Activated naive CD4-positive, alpha-beta T cell treated with anti-CD3 and anti-CD28 coated beads for 36 hours (primary cell): ENCODE data around the gene GRIP2. TPM values are rescaled to one million over a fixed set of nuclear protein-coding genes. Genes with fewer than 3 reads are reported as not detected.

Source experiments
- CTCF ChIA-PET: fragments of 350-600 bp; sonication (Branson Sonifier 250); formaldehyde crosslinking; loops from one replicate; lab custom pipeline; 2021; ENCODE audit warnings: antibody characterized with exemption; lab: Charles Lee
- DNase-seq: peaks from one replicate; pipeline ENCODE4 v3.0.0-alpha.2; 2020
- H3K27ac Mint-ChIP-seq: one replicate; pipeline ENCODE4 v1.8.0; 2021; ENCODE audit warnings: mild to moderate bottlenecking, mixed read lengths
- H3K27me3 Mint-ChIP-seq: one replicate; pipeline ENCODE4 v1.8.0; 2021; ENCODE audit warnings: low read depth, mixed read lengths
- H3K36me3 Mint-ChIP-seq: one replicate; pipeline ENCODE4 v1.8.0; 2021; ENCODE audit warnings: low read depth, mixed read lengths
- H3K4me1 Mint-ChIP-seq: one replicate; pipeline ENCODE4 v1.8.0; 2021; ENCODE audit warnings: low read depth, mixed read lengths
- H3K4me3 Mint-ChIP-seq: one replicate; pipeline ENCODE4 v1.8.0; 2021; ENCODE audit warnings: mild to moderate bottlenecking, moderate library complexity, mixed read lengths
- H3K9me3 Mint-ChIP-seq: one replicate; pipeline ENCODE4 v1.8.0; 2021; ENCODE audit warnings: mixed read lengths
- intact Hi-C: fragments of 100-400 bp; cut with micrococcal nuclease; formaldehyde crosslinking; loops from one replicate; pipeline ENCODE4 v1.15.1; 2023
- total RNA-seq, 2 experiments: library from RNA; stranded (reverse); gene quantifications; one replicate each; pipeline ENCODE4 v1.2.3, GENCODE V29; 2021

GRIP2 gene
- total RNA-seq, 2 experiments from 2014 or later, result not detected

DNA sequence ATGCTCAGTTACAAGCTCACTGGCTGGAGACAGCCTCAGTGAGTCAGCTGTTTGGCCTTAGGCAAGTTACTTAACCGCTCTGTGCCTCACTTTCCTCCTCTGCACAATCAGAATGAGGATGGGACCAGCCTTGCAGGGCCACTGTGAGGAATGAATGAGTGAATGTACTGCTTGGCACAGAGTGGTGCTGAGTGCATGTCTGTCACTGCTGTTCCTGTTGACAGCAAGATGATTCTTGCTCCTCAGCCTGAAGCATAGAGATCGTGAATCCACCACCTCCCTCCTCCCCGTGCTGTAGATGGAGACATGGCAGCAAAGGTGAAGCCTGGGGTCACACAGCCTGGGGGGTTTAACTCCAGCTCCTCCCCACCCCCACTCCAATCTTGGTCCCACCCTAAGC, 14.6 kb upstream of the GRIP2 start:
- CTCF ChIA-PET, result no interaction called here

DNA sequence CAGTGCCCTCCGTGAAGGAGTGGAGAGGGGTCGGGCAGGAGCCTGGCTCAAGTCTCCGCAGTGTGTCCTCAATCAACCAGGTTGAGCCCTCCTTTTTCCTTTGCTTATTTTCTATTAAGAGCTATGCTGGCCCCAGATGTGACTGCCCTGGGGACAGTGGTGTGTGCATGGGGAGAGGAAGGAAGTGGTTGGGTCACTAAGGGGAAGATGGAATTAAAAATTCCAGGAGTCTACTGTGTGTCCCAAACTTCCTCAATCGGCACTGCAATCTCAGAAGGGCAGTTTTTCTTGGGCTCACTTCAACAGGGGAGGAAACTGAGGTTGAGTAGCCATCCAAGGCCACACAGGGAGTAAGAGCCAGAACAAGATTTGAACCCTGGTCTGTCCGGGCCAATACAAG, 13.7 kb upstream of the GRIP2 start:
- no peaks in the 10 kb centered on the region for H3K9me3 Mint-ChIP-seq
- H3K27ac Mint-ChIP-seq, result no peak overlapping the region
- H3K36me3 Mint-ChIP-seq, result no peaks in the 10 kb centered on the region
- no peak overlapping the region for H3K4me3 Mint-ChIP-seq
- CTCF ChIA-PET, result no interaction called here
- DNase-seq, result no peak
- intact Hi-C loops, result no loop called here
- H3K27me3 Mint-ChIP-seq, result peaks cover 49% of the 10 kb centered on the region
- H3K4me1 Mint-ChIP-seq, result peaks cover 9% of the 10 kb centered on the region

More for the DNA sequence above, 14.6 kb upstream of the GRIP2 start:
- no peak overlapping the region for H3K27ac Mint-ChIP-seq
- peaks cover 9% of the 10 kb centered on the region for H3K4me1 Mint-ChIP-seq
- H3K9me3 Mint-ChIP-seq, result no peaks in the 10 kb centered on the region
- intact Hi-C loops, result no loop called here
- no peak for DNase-seq
- H3K27me3 Mint-ChIP-seq, result peaks cover 46% of the 10 kb centered on the region
- H3K4me3 Mint-ChIP-seq, result no peak overlapping the region
- no peaks in the 10 kb centered on the region for H3K36me3 Mint-ChIP-seq

DNA sequence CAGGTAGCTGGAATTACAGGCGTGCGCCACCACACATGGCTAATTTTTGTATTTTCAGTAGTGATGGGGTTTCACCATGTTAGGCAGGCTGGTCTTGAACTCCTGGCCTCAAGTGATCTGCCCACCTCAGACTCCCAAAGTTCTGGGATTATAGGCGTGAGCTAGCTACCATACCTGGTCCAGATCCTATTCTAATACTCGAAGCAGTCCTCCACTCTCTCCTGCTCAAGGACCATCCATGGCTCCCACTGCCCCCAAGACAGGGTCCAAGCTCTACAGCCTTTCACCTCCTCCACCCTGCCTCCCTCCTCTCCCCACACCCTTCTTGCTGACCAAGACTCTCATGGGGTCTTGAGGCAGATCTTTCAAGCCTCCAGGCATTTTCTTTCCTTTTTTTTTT, 12.6 kb upstream of the GRIP2 start:
- Mint-ChIP-seq H3K27me3 (peaks cover 55% of the 10 kb centered on the region), H3K4me3 (no peak overlapping the region)
- CTCF ChIA-PET, result no interaction called here

DNA sequence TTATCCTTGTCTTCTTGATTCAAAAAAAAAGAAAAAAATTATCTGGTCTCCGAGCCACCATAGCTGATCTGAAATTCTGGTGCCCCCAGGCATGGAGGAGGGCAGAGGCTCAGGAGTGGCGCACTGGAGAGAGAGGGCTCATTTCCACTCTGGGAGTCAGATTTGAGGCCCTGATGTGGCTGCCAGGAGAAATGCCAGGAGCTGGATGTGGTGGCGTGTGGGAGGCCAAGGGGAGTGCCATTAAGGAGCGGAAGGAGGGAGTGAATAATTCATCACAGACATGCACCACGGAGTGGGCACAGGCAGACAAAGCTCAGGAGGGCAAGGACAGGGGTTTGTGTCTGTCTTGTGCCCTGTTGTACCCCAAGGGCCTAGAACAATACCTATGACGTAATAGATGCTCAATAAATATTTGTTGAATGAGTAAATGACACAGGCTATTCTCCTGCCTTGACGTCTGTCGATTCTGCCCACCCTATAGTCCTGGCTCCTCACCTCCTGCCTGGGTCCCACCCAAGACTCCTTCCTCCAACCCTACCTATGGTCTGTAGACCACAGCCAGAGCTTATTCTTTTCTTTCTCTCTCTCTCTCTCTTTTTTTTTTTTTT, 12.0 kb upstream of the GRIP2 start:
- CTCF ChIA-PET, result no interaction called here
- no peaks in the 10 kb centered on the region for H3K36me3 Mint-ChIP-seq
- intact Hi-C loops, result no loop called here
- H3K27me3 Mint-ChIP-seq, result peaks cover 54% of the 10 kb centered on the region
- no peak for DNase-seq
- H3K27ac Mint-ChIP-seq, result no peak overlapping the region
- no peak overlapping the region for H3K4me3 Mint-ChIP-seq
- peaks cover 9% of the 10 kb centered on the region for H3K4me1 Mint-ChIP-seq
- no peaks in the 10 kb centered on the region for H3K9me3 Mint-ChIP-seq

More for the DNA sequence above, 12.6 kb upstream of the GRIP2 start:
- Mint-ChIP-seq H3K9me3 (no peaks in the 10 kb centered on the region), H3K4me1 (peaks cover 9% of the 10 kb centered on the region), H3K36me3 (no peaks in the 10 kb centered on the region), H3K27ac (no peak overlapping the region)
- DNase-seq, result no peak
- intact Hi-C loops, result no loop called here

DNA sequence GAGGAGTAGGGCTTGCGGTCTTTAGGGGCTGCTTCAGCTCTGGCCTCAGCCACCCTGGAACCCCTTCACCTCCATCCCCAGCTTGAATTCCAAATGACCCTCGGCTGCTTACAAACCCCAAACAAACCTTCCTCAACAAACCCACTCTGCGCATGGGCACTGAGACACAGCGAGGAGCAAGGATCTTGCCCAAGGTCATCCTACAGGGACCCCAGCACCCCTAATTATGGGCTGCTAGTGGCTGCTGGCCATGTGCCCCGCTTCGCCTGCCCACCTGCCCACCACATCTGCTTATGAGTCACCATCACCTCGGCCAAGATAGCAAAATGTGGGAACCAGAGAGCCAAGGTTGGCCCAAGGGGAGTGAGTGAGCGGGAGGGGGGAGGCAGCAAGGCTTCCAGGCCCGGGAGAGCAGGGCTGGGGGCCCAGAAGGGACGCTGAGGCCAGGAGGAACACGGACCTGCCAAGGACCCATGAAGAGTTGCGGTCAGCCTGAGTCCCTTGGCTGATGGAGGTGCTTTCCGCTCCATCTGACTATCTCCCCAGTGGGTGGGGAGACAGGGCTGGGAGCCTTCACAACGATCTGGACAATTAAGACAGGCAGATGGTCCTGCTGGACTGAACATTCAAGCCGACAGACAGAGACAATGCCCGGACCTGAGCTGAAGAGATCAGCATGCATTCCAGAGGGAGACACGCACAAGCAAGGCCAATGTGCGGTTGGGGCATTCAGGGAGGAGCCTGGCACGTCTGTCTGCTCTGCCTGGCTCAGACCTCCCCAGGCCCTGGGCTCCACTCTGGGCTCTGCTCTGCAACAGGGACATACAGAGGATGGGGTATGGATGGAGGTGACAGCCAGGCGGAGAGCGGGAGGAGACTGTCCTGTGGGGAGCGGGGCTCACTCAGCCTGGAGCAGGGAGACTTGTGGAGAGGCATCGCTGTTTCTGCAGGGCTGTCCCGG, 10.8 kb upstream of the GRIP2 start:
- intact Hi-C loops, result no loop called here
- Mint-ChIP-seq H3K27me3 (peaks cover 50% of the 10 kb centered on the region), H3K4me1 (peaks cover 5% of the 10 kb centered on the region), H3K4me3 (no peak overlapping the region), H3K27ac (no peak overlapping the region), H3K9me3 (no peaks in the 10 kb centered on the region), H3K36me3 (no peaks in the 10 kb centered on the region)
- DNase-seq, result no peak
- CTCF ChIA-PET, result no interaction called here

DNA sequence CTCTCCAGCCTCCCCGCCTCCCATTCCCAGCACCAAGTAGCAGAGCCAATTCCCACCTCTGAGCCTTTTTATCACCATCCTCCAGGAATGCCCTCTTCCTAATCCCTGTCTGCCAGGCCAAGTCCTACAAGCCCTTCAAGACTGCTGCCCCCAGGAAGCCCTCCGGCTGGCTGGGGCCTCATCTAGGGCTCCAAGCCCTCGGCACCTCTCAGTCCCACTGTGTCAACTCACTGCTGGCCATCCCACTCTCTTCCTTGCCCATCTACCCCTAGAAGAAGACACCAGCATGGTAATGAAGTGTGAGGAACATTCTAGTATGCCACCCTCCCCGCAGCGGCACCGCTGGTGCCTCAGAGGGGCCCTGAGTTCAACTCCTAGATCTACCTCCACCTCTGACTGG, 10.0 kb upstream of the GRIP2 start:
- Mint-ChIP-seq H3K27ac (no peak overlapping the region), H3K4me1 (peaks cover under 1% of the 10 kb centered on the region), H3K4me3 (no peak overlapping the region), H3K9me3 (no peaks in the 10 kb centered on the region), H3K36me3 (no peaks in the 10 kb centered on the region), H3K27me3 (peaks cover 47% of the 10 kb centered on the region)
- intact Hi-C loops, result no loop called here
- CTCF ChIA-PET, result no interaction called here
- DNase-seq, result no peak

DNA sequence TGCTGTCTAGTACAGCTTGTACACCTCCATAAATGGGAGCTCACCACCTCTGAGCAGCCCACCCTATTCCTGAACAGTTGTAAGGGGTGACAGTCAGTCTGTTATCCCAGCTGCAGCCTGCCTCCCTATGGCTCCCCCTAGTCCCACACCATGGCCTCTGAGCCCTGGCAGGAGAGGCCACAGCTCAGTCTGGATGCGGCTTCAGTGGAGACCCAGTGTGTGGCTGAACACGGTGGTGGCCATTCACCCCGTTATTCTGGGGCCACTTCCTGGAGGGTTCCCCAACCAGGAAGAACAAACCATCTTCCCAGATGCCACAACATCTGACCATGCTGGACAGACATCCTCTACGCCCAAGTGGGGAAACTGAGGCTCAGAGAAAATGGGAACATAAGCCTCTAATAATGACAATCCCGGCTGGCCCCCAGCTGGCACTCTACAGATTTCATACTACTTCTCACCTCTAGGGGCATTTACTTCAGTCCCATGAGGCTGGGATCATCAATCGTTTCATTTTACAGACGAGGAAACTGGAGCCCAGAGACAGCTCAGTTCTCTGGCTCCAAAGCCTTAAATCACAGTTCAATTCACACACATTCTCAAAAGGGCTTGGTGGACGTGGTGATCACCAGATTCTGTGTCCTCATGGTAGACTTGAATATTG, 9.2 kb upstream of the GRIP2 start:
- H3K4me1 Mint-ChIP-seq, result no peaks in the 10 kb centered on the region
- intact Hi-C loops, result loop anchor here (2.0 kb wide), 1 partner anchor 347 kb away; no protein-coding TSS in a partner anchor
- no peak overlapping the region for H3K27ac Mint-ChIP-seq
- H3K36me3 Mint-ChIP-seq, result no peaks in the 10 kb centered on the region
- peaks cover 41% of the 10 kb centered on the region for H3K27me3 Mint-ChIP-seq
- CTCF ChIA-PET, result interaction anchor here (2.8 kb wide), 1 partner anchor 40 kb away, joined by 14 read pairs; no protein-coding TSS in a partner anchor
- DNase-seq, result no peak
- H3K4me3 Mint-ChIP-seq, result no peak overlapping the region
- H3K9me3 Mint-ChIP-seq, result no peaks in the 10 kb centered on the region

DNA sequence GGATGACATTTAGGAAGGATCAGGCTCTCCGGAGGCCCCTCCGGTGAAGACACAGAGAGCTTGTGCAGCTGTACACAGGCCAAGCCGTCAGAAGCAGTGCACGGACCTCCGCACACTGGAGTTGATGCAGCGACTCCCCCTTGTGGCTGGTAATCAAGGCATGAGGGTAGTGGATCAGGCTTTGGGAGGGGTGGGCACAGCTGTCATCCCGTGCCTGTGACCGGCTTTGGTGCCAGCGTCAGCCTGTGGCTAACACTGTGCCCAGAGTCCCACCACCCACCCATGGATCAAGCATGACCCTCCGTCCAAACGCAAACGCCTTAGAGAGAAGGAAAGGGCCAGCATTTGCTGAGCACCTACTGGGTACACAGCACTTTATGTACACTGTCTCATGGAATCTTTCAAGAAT, 8.2 kb upstream of the GRIP2 start:
- H3K36me3 Mint-ChIP-seq, result no peaks in the 10 kb centered on the region
- CTCF ChIA-PET, result interaction anchor here (1.3 to 2.8 kb wide), 3 partner anchors 30 to 233 kb away, joined by 3 to 14 read pairs (median 3); no protein-coding TSS in a partner anchor
- no peak overlapping the region for H3K27ac Mint-ChIP-seq
- peaks cover 31% of the 10 kb centered on the region for H3K27me3 Mint-ChIP-seq
- H3K4me1 Mint-ChIP-seq, result no peaks in the 10 kb centered on the region
- DNase-seq, result peak; percentile 57
- no peak overlapping the region for H3K4me3 Mint-ChIP-seq
- intact Hi-C loops, result loop anchor here (1.0 to 2.0 kb wide), 3 partner anchors 39 to 346 kb away; no protein-coding TSS in a partner anchor
- H3K9me3 Mint-ChIP-seq, result no peaks in the 10 kb centered on the region

DNA sequence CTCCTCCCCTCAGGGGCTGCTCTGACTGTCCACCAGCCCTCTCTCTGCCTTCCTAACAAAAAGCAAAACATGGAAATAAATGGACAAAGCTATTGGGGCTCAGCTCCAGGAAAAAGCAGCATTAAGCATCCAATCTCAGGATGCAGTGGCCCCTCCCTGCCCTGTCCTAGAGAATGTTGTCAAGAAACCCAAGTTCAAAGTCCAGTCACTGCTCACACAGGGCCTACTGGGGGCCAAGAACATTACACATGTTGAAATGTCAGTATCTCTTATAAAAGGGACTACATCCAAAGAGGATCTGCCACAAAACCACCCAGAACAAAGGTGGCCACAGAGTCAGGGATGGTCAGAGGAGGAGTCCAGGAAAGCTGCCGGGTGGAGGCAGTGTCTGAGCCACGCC, 7.6 kb upstream of the GRIP2 start:
- DNase-seq, result no peak
- no peak overlapping the region for H3K4me3 Mint-ChIP-seq
- H3K27me3 Mint-ChIP-seq, result peaks cover 27% of the 10 kb centered on the region
- CTCF ChIA-PET, result interaction anchor here (0.8 to 2.8 kb wide), 4 partner anchors 31 to 234 kb away, joined by 3 to 14 read pairs (median 3); no protein-coding TSS in a partner anchor
- intact Hi-C loops, result loop anchor here (1.0 to 2.0 kb wide), 3 partner anchors 38 to 345 kb away; no protein-coding TSS in a partner anchor
- no peaks in the 10 kb centered on the region for H3K4me1 Mint-ChIP-seq
- no peaks in the 10 kb centered on the region for H3K36me3 Mint-ChIP-seq
- no peaks in the 10 kb centered on the region for H3K9me3 Mint-ChIP-seq
- no peak overlapping the region for H3K27ac Mint-ChIP-seq

DNA sequence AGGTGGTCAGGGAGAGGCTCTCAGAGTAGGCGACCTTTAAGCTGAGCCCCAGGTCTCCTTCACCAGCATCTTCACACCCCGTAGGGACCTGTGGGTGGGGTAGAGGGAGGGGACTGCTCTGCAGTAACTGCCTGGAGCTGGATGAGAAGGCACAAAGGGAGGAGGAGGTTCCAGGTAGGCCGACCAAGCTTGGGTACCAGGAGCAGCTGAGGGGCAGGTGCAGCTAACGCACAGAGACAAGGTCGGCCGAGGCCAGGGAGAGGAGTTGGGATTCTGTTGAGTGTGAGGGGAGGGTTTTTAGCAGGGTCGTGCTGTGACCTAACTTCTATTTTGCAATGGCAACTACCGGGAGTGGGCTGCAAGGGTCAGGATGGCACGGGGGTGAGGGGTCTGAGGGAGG, 5.9 kb upstream of the GRIP2 start:
- no peaks in the 10 kb centered on the region for H3K4me1 Mint-ChIP-seq
- no peak for DNase-seq
- no peak overlapping the region for H3K4me3 Mint-ChIP-seq
- CTCF ChIA-PET, result interaction anchor here (0.6 to 0.8 kb wide), 2 partner anchors 127 to 275 kb away, joined by 3 read pairs; no protein-coding TSS in a partner anchor
- intact Hi-C loops, result no loop called here
- no peaks in the 10 kb centered on the region for H3K9me3 Mint-ChIP-seq
- no peak overlapping the region for H3K27ac Mint-ChIP-seq
- H3K27me3 Mint-ChIP-seq, result peaks cover 20% of the 10 kb centered on the region
- H3K36me3 Mint-ChIP-seq, result no peaks in the 10 kb centered on the region

DNA sequence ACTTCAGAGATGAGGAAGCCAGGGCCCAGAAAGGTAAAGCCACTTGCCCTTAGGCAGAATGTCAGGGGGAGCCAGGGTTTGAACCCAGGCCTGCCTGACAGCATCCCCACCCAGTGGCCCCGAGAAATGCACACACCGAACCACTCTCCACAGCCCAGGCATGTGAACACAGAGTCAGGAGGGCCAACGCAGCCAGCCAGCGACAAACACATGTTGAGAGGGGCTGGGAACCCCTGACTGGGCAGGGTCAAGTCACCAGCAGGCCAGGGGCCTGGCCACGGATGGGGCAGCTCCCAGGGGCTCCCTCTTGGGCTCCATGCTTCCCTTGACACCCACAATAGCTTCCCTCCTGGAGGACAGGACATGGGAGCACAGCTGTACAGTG, 5.1 kb upstream of the GRIP2 start:
- Mint-ChIP-seq H3K27me3 (peaks cover 20% of the 10 kb centered on the region), H3K9me3 (no peaks in the 10 kb centered on the region), H3K4me3 (no peak overlapping the region), H3K27ac (no peak overlapping the region), H3K36me3 (no peaks in the 10 kb centered on the region), H3K4me1 (no peaks in the 10 kb centered on the region)
- intact Hi-C loops, result no loop called here
- CTCF ChIA-PET, result interaction anchor here (0.6 to 0.8 kb wide), 2 partner anchors 128 to 274 kb away, joined by 3 read pairs; no protein-coding TSS in a partner anchor
- DNase-seq, result no peak
